ENCODE data around the gene BPHL.

BPHL gene

GRCh38 chr6:3079682-3080081 lies 38.8 kb upstream of the BPHL start:
- peaks cover 28% of the 10 kb centered on the region for H3K79me2 ChIP-seq (ENCODE audit: insufficient read depth, low read length)
- TF ChIP-seq EZH2 (IDR thresholded peaks at IDR 0.05; ENCODE audit: borderline replicate concordance, low read depth, low read length, severe bottlenecking), result no peak
- H3K27ac ChIP-seq (ENCODE audit: low read length), result no peak overlapping the region
- no peaks in the 10 kb centered on the region for H3K9me3 ChIP-seq (ENCODE audit: insufficient read depth, low read length, severe bottlenecking)
- H3K36me3 ChIP-seq (ENCODE audit: insufficient read depth, low read length), result peaks cover 63% of the 10 kb centered on the region
- ATAC-seq (ENCODE audit: insufficient read depth, low read depth), result no peak
- no peak overlapping the region for H3K4me3 ChIP-seq (ENCODE audit: low read depth in 1 of 2, low read length in 2 of 2)
- H3K4me2 ChIP-seq (ENCODE audit: insufficient read depth, low read length), result no peak overlapping the region
- no peak overlapping the region for H2AFZ ChIP-seq (ENCODE audit: low read depth, low read length)
- peaks cover 14% of the 10 kb centered on the region for H3K4me1 ChIP-seq (ENCODE audit: insufficient read depth, low read length)
- H3K27me3 ChIP-seq (ENCODE audit: insufficient read depth, low read length, poor library complexity), result no peaks in the 10 kb centered on the region
- no peak for DNase-seq
- peaks cover 4% of the 10 kb centered on the region; the same call in 1 of the 2 replicates for H4K20me1 ChIP-seq (ENCODE audit: insufficient read depth, low read length)
- no peak overlapping the region for H3K9ac ChIP-seq (ENCODE audit: low read depth, low read length)

GRCh38 chr6:3081960-3082359 lies 36.6 kb upstream of the BPHL start:
- H3K27ac ChIP-seq (ENCODE audit: low read length), result no peak overlapping the region
- H3K27me3 ChIP-seq (ENCODE audit: insufficient read depth, low read length, poor library complexity), result no peaks in the 10 kb centered on the region
- TF ChIP-seq CTCF (IDR thresholded peaks at IDR 0.05; ENCODE audit: borderline replicate concordance, extremely low read depth, low read length, poor library complexity, severe bottlenecking), result no peak
- no peak for TF ChIP-seq EZH2 (IDR thresholded peaks at IDR 0.05; ENCODE audit: borderline replicate concordance, low read depth, low read length, severe bottlenecking)
- H3K36me3 ChIP-seq (ENCODE audit: insufficient read depth, low read length), result peaks cover 82% of the 10 kb centered on the region
- H3K4me2 ChIP-seq (ENCODE audit: insufficient read depth, low read length), result no peak overlapping the region
- peaks cover 4% of the 10 kb centered on the region; the same call in 1 of the 2 replicates for H4K20me1 ChIP-seq (ENCODE audit: insufficient read depth, low read length)
- no peak overlapping the region for H3K4me3 ChIP-seq (ENCODE audit: low read depth in 1 of 2, low read length in 2 of 2)
- H3K4me1 ChIP-seq (ENCODE audit: insufficient read depth, low read length), result no peaks in the 10 kb centered on the region
- H3K9ac ChIP-seq (ENCODE audit: low read depth, low read length), result no peak overlapping the region
- DNase-seq (no peak), ATAC-seq (ENCODE audit: insufficient read depth, low read depth) (no peak)
- no peak overlapping the region for H2AFZ ChIP-seq (ENCODE audit: low read depth, low read length)
- H3K79me2 ChIP-seq (ENCODE audit: insufficient read depth, low read length), result peaks cover 7% of the 10 kb centered on the region
- H3K9me3 ChIP-seq (ENCODE audit: insufficient read depth, low read length, severe bottlenecking), result no peaks in the 10 kb centered on the region

- no peaks in the 10 kb centered on the region for H3K4me1 ChIP-seq (ENCODE audit: insufficient read depth, low read length)
- no peaks in the 10 kb centered on the region for H3K9me3 ChIP-seq (ENCODE audit: insufficient read depth, low read length, severe bottlenecking)
- H3K9ac ChIP-seq (ENCODE audit: low read depth, low read length), result no peak overlapping the region
- H3K27me3 ChIP-seq (ENCODE audit: insufficient read depth, low read length, poor library complexity), result no peaks in the 10 kb centered on the region
- no peak overlapping the region for H3K27ac ChIP-seq (ENCODE audit: low read length)
- H3K4me2 ChIP-seq (ENCODE audit: insufficient read depth, low read length), result no peak overlapping the region
- TF ChIP-seq CTCF (IDR thresholded peaks at IDR 0.05; ENCODE audit: borderline replicate concordance, extremely low read depth, low read length, poor library complexity, severe bottlenecking) (no peak), EZH2 (IDR thresholded peaks at IDR 0.05; ENCODE audit: borderline replicate concordance, low read depth, low read length, severe bottlenecking) (no peak)
- H3K4me3 ChIP-seq (ENCODE audit: low read depth in 1 of 2, low read length in 2 of 2), result no peak overlapping the region
- DNase-seq (no peak), ATAC-seq (ENCODE audit: insufficient read depth, low read depth) (no peak)
- peaks cover 5% of the 10 kb centered on the region; the same call in 1 of the 2 replicates for H4K20me1 ChIP-seq (ENCODE audit: insufficient read depth, low read length)
- peaks cover 77% of the 10 kb centered on the region for H3K36me3 ChIP-seq (ENCODE audit: insufficient read depth, low read length)
- H2AFZ ChIP-seq (ENCODE audit: low read depth, low read length), result no peak overlapping the region
- H3K79me2 ChIP-seq (ENCODE audit: insufficient read depth, low read length), result no peaks in the 10 kb centered on the region
Observed at GRCh38 chr6:3085074-3085473, 33.4 kb upstream of the BPHL start.

- DNase-seq (no peak), ATAC-seq (ENCODE audit: insufficient read depth, low read depth) (no peak)
- H3K9ac ChIP-seq (ENCODE audit: low read depth, low read length), result no peak overlapping the region
- H3K4me1 ChIP-seq (ENCODE audit: insufficient read depth, low read length), result no peaks in the 10 kb centered on the region
- H3K36me3 ChIP-seq (ENCODE audit: insufficient read depth, low read length), result peaks cover 67% of the 10 kb centered on the region
- H4K20me1 ChIP-seq (ENCODE audit: insufficient read depth, low read length), result peaks cover 5% of the 10 kb centered on the region; the same call in 1 of the 2 replicates
- no peaks in the 10 kb centered on the region for H3K79me2 ChIP-seq (ENCODE audit: insufficient read depth, low read length)
- TF ChIP-seq CTCF (IDR thresholded peaks at IDR 0.05; ENCODE audit: borderline replicate concordance, extremely low read depth, low read length, poor library complexity, severe bottlenecking) (no peak), EZH2 (IDR thresholded peaks at IDR 0.05; ENCODE audit: borderline replicate concordance, low read depth, low read length, severe bottlenecking) (no peak)
- H3K4me3 ChIP-seq (ENCODE audit: low read depth in 1 of 2, low read length in 2 of 2), result no peak overlapping the region
- no peaks in the 10 kb centered on the region for H3K27me3 ChIP-seq (ENCODE audit: insufficient read depth, low read length, poor library complexity)
- H3K4me2 ChIP-seq (ENCODE audit: insufficient read depth, low read length), result no peak overlapping the region
- H3K27ac ChIP-seq (ENCODE audit: low read length), result no peak overlapping the region
- no peak overlapping the region for H2AFZ ChIP-seq (ENCODE audit: low read depth, low read length)
- H3K9me3 ChIP-seq (ENCODE audit: insufficient read depth, low read length, severe bottlenecking), result no peaks in the 10 kb centered on the region
Observed at GRCh38 chr6:3086282-3086946, 32.1 kb upstream of the BPHL start.
